WTC11 (cell line): ENCODE data around the gene ERMAP. TPM values are rescaled to one million over a fixed set of nuclear protein-coding genes. Genes with fewer than 3 reads are reported as not detected.

ENCODE experiments used
- AFF4 ChIP-seq: sonication (generic); formaldehyde crosslinking; IDR thresholded peaks from 2 replicates; pipeline ENCODE4 v1.8.1; 2023; ENCODE audit warnings: mild to moderate bottlenecking, missing genetic modification reagents, borderline replicate concordance
- CDX4 ChIP-seq: fragments of 250-450 bp; sonication (Bioruptor Pico); IDR thresholded peaks from 2 replicates; pipeline ENCODE4 v1.9.0; 2021; ENCODE audit warnings: moderate library complexity, mild to moderate bottlenecking, inconsistent platforms, borderline replicate concordance
- CREB1 ChIP-seq: sonication (generic); formaldehyde crosslinking; IDR thresholded peaks from 2 replicates; pipeline ENCODE4 v1.8.0; 2023; ENCODE audit warnings: mild to moderate bottlenecking, missing genetic modification reagents
- ESRRA ChIP-seq: sonication (generic); formaldehyde crosslinking; IDR thresholded peaks from 2 replicates; pipeline ENCODE4 v1.8.1; 2022; ENCODE audit warnings: mild to moderate bottlenecking, missing genetic modification reagents, borderline replicate concordance
- ETV6 ChIP-seq: sonication (generic); formaldehyde crosslinking; IDR thresholded peaks from 2 replicates; pipeline ENCODE4 v1.8.1; 2022; ENCODE audit warnings: mild to moderate bottlenecking, missing genetic modification reagents
- FOXP4 ChIP-seq: sonication (generic); formaldehyde crosslinking; IDR thresholded peaks from 2 replicates; pipeline ENCODE4 v1.8.0; 2022; ENCODE audit warnings: mild to moderate bottlenecking, missing genetic modification reagents
- KAT7 ChIP-seq: sonication (generic); formaldehyde crosslinking; IDR thresholded peaks from 2 replicates; pipeline ENCODE4 v1.8.1; 2023; ENCODE audit warnings: missing genetic modification reagents, mild to moderate bottlenecking, borderline replicate concordance
- MAX ChIP-seq: sonication (generic); formaldehyde crosslinking; IDR thresholded peaks from 2 replicates; pipeline ENCODE4 v1.8.0; 2022; ENCODE audit warnings: mild to moderate bottlenecking, missing genetic modification reagents
- MXD4 ChIP-seq: fragments of 250-450 bp; sonication (Bioruptor Pico); IDR thresholded peaks from 2 replicates; pipeline ENCODE4 v1.8.0; 2021; ENCODE audit warnings: mild to moderate bottlenecking, moderate library complexity, borderline replicate concordance
- NFYB ChIP-seq: sonication (generic); formaldehyde crosslinking; conservative IDR thresholded peaks from 2 replicates; pipeline ENCODE4 v1.8.0; 2022; ENCODE audit warnings: low read depth, missing genetic modification reagents
- PREB ChIP-seq: sonication (generic); formaldehyde crosslinking; IDR thresholded peaks from 2 replicates; pipeline ENCODE4 v1.8.1; 2022; ENCODE audit warnings: mild to moderate bottlenecking, missing genetic modification reagents, moderate library complexity, borderline replicate concordance
- SOX15 ChIP-seq: fragments of 250-450 bp; sonication (Bioruptor Pico); IDR thresholded peaks from 2 replicates; pipeline ENCODE4 v1.9.0; 2021; ENCODE audit warnings: mild to moderate bottlenecking
- SP1 ChIP-seq: sonication (generic); formaldehyde crosslinking; conservative IDR thresholded peaks from 2 replicates; pipeline ENCODE4 v1.8.1; 2022; ENCODE audit warnings: missing genetic modification reagents
- TEAD1 ChIP-seq: sonication (generic); formaldehyde crosslinking; IDR thresholded peaks from 2 replicates; pipeline ENCODE4 v1.8.0; 2022; ENCODE audit warnings: mild to moderate bottlenecking, missing genetic modification reagents
- TEAD4 ChIP-seq: sonication (generic); formaldehyde crosslinking; IDR thresholded peaks from 2 replicates; pipeline ENCODE4 v1.8.0; 2022; ENCODE audit warnings: mild to moderate bottlenecking, missing genetic modification reagents
- ZBTB21 ChIP-seq: sonication (generic); formaldehyde crosslinking; IDR thresholded peaks from 2 replicates; pipeline ENCODE4 v1.8.1; 2023; ENCODE audit warnings: mild to moderate bottlenecking, missing genetic modification reagents, borderline replicate concordance
- ZBTB43 ChIP-seq: sonication (generic); formaldehyde crosslinking; IDR thresholded peaks from 2 replicates; pipeline ENCODE4 v1.8.1; 2023; ENCODE audit warnings: mild to moderate bottlenecking, missing genetic modification reagents
- ZNF423 ChIP-seq: fragments of 250-450 bp; sonication (Bioruptor Pico); IDR thresholded peaks from 2 replicates; pipeline ENCODE4 v2.1.2; 2022; ENCODE audit warnings: mild to moderate bottlenecking, moderate library complexity
- total RNA-seq: library from RNA; stranded (reverse); gene quantifications from 3 replicates; pipeline ENCODE4 v1.2.3, GENCODE V29; 2021

ERMAP gene
- total RNA-seq, 1 experiment from 2014 or later, result 2.6 TPM

- TF ChIP-seq FOXP4 (CRISPR knock-in tag) (no peak), MAX (CRISPR knock-in tag) (peak; percentile 27), CDX4 (CRISPR knock-in tag) (no peak), ZBTB43 (CRISPR knock-in tag) (no peak), MXD4 (CRISPR knock-in tag) (no peak), AFF4 (CRISPR knock-in tag) (no peak), ZBTB21 (CRISPR knock-in tag) (no peak), CREB1 (CRISPR knock-in tag) (no peak), TEAD4 (CRISPR knock-in tag) (no peak), ETV6 (CRISPR knock-in tag) (peak; percentile 66; the same call in 1 of the 2 replicates), SOX15 (CRISPR knock-in tag) (no peak), ESRRA (CRISPR knock-in tag) (no peak), ZNF423 (CRISPR knock-in tag) (no peak), TEAD1 (CRISPR knock-in tag) (no peak), KAT7 (no peak), PREB (CRISPR knock-in tag) (no peak), SP1 (peak; percentile 59; the same call in 1 of the 2 replicates), NFYB (CRISPR knock-in tag) (peak; percentile 99)
Measured at GRCh38 chr1:42846257-42847110, 29.6 kb downstream of the ERMAP start, which contains the start of gene ZNF691 (continued).
